NCI-H345 treated with DMSO at 0.1 percent for 48 hours (cell line): ENCODE measurements around the gene TBX3.

ENCODE experiments used
- DNase-seq: peaks from one replicate; lab custom pipeline; 2025; ENCODE audit not compliant: unreplicated experiment; lab: John Stamatoyannopoulos, UW

TBX3 gene

DNA sequence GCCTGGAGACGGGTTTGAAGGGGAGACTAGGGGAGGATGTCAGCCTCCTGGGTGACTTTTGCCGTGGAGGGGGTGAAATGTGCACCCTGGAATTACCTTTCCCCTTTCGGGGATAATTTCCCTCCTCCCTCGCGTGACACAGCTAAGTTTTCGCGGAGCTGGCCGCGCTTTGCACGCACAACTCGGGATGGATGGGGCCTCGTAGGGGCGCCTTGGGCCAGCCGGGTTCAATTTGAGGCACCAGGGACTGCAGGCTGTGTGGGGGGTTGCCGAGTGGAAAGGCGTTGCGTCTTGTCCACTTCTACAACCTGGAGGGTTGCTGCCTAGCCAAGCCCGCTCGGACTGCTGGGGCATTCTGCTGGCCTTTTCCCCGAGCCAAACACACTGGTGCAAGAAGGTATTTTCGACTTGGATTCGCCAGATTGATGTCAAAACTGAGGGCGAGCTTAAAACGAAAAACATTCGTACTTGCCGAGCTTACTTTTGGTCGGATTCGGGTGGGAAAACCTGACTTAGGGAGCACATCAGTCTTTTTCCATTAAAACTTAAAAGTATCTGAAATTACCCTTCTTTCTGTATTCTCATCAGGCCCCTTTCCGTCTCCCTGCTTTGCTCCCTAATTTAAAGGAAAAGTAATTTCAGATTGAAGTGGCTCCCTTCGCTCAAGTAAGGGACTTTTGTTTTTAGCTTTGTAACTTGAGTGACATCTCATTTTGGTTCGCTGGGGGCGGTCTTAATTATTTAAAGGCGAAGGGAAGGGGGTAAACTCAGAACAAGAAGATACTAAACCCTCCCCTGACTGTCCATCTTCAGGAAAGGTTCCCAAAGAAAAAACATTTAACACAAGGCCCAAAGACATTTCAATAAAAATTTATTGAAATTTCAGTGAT, 14.3 kb downstream of the TBX3 start:
- DNase-seq: no peak

DNA sequence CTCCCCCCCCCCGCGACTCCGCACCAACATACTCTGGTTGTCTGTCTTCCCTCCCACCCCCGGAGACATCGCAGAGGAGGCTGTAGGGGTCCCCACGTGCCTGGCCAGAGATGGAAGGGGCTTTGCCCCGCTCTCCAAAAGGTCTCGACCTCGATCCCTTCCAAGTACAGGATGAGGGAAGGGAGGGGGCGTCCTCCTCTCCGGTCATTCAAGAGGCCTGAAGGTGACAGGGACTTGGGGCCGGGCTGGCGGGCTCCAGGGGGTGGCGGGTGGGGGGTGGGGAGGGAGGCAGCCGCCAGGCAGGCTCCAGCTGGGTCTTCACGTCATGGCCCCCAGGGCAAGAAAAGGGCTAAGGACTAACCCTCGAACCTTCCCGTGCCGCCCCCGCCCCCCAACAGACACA, 15.1 kb downstream of the TBX3 start:
- no peak for DNase-seq

DNA sequence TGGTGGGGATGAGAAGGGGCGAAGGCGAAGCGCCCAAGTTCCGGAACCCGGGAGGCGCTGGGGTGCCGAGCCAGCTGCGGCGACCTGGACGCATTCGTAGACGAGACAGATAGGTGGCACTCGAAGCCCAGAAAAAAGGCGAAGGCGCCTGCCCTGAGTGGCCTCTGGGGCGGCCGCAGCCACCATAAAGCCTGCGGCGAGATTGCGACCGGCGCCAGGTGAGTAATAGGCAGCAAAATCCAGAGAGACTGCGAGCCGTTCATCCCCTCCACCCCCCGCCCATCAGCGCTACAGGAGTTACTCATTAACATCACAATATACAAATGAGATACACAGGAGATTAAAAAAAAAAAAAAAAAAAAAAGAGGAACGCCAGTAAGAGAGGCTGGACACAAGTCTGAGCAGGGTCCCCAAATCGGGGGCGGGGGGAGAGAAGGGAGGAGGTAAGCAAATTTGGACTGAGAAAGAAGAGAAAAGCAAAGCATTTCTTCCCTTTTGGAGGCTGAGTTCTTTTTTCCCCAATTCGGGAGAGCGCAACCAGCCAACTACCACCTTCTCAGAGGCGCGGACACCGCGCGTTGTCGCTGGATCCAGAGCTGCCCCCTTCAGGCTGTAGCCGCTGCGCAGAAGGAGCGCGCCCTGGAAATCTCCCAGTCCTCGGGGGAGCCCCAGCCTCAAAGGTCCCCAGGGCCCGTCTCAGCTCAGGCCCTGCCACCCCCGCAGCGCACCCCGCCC, 15.7 kb downstream of the TBX3 start:
- peak; percentile 70 for DNase-seq

DNA sequence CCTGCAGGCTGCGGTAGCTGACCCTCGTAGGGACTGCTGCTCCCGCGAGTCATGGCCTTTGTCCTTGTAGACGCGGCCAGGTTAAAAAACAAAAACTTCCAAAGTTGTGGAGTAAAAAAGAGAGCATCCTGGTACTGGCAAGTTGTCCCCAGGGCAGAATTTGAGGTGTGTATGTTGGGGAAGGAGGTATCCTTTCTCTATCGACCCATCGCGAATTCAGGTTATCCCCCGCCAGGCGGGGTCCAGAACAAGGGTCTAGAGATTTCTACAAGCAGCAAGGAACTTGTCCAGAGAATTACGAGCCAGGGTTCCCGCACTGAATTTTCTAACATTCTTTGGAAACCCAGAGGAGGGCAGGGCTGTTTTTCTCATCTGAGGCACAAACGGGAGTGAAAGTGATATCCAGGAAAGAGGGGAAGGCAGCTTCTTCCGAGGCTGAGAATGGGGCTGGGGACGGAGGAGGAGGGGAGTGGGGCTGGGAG, 16.3 kb downstream of the TBX3 start:
- no peak for DNase-seq

DNA sequence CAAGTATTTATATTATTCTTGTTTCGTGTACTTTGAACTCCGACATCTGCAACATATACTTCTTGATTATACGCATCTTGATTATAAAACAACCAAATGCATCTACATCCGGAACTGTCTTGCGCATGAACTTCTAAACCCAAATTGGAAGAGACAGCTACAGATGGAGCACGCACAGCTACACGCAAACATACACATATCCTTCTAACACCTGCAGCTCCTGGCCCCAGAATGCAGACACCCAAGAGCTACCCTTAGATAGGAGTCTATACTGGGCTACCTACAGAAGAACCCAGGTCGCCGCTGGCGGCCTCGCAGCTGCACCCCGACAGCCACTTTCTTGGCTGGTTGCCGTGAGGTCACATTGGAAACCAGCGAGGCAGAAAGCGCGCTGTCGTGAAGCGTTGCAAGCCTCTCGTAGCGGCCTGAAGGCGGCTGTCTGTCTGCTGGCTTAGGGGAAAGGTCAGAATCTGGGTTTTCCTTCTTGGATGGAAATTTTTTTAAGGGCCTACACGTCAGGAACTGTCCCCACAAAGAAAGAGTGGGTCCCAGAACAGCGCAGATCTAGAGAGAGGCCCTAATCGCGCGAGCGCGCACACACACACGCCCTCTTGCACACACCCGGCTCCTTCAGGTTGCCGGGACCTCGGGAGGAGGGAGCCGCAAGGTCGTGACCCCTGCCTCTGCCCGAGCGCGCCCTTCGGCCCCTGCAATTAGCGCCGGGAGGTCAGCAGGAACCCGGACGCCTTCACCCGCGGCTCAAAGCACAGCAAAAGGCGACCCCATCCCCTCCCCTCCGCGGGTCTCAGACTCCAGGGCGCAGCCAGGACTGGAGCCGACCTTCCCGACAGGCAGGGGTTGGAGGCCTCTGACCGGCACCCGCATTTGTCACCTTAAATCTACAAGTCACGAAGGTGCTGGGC, 17.0 kb downstream of the TBX3 start:
- DNase-seq: no peak

DNA sequence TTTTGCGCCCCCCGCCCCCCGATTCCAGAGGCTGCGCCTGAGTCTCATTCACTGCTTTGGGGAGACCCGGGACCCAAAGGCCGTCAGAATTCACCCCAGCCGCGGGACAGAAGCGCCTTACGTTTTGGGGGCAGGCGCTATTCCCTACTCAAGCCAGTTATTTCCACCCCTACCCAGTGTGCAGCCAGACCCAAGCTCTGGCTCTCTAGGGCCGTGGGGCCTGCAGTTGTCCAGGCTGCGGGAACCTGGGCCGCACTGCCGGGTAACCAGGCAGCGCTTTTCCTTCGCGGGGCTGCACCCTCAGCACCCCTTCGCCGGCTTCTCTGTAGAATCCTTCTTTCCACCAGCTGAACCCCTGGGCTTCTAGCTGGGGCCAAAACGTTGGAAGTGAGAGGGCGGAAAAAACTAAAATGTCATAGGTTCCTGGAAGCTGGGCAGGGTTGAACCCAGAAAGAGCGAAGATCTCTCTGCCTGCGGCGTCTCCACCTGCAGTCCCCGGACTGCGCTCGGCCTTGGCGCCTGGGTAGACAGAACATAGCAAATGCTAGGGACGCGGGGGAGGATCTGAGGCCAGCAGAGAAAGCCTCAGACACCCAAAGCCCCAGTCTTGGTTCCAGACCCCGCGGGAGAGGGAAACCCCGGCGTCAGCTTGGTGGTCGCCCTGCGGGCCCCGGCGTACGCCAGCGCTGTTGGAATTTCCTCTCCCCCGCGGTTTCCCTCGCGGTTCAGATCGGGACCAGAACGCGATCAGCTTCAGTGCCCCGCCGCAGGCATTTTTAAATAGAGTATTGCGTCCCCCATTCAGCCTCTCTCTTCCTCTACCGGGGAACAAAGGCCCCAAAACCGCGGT, 18.3 kb downstream of the TBX3 start:
- DNase-seq: no peak

DNA sequence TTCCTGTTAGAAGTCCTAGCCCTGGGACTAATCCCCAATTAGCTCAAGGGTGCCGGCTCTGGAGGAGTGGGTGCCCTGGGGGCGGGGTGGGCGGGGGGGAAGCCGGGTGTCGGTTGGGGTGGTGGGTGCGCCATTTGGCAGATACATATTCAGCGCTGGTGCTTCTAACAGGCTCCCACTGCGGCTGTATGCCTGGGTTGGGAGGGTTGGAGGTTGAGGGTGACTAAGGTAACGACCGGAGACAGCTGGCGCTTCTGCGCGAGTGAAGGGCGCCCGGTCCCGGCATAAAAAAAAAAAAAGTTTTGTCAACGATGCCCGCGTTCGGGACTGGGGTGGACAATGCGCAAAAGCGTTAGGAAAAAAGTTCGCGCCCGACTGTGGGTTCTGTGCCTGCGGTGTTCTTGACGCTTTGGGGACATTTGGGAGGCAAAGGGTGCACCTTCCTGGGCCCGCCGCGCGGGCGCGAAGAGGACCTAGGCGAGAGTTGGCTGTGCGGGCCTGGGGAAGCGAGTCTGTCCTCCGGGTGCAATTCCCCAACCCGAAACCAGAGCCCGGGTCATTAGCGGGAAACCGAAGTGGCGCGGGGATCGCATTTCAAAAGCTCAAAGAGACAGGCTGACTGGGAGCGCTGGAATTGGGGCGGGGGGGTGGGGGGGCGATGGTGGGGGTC, 19.2 kb downstream of the TBX3 start:
- no peak for DNase-seq

DNA sequence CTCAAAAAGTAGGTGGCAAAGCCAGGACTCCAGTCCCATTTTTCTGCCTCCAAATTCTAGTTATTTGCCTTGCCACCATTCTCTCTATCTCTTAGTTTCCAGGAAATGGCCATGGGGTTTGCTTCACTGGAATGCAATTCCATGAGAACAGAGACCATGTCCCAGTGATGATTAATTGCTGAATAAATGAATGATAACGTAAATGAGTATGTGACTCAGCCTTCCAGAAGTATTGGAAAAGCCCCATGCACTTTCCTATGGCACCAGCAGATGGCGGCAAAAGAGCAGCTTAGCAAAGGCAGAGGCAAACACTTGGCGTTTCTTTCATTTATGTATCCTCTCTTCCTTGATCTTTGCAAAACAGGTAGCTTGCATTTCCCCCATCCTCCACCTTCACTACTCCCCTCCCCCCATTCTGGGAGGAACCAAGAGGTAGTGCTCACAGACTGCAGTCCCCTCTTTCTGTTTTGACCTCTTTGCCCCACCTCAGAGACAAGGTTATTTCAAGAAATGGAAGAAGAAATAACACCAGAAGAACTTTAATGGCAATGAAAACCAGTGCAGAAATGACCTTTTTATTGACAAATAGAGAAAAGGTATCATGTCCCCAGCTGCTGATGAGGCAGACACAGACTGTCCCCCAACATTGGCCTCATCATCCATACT, 21.3 kb downstream of the TBX3 start:
- peak; percentile 67 for DNase-seq

DNA sequence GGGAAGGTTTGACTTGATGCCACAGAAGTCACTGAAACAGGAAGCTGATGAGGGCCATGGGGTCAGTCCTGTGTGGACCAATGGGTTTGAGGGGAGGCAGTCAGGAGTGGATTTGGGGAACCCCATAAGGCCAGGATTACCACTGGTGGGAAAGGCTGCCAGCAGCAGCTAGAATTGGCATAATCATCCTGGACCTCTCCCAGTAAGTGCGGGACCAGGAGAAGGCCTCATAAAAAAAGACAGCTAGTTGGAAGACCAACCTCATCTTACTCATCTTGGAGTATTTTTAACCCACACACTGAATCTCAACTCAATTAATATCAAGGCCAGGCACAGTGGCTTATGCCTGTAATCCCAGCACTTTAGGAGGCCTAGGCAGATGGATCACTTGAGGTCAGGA, 22.7 kb downstream of the TBX3 start:
- DNase-seq: no peak

DNA sequence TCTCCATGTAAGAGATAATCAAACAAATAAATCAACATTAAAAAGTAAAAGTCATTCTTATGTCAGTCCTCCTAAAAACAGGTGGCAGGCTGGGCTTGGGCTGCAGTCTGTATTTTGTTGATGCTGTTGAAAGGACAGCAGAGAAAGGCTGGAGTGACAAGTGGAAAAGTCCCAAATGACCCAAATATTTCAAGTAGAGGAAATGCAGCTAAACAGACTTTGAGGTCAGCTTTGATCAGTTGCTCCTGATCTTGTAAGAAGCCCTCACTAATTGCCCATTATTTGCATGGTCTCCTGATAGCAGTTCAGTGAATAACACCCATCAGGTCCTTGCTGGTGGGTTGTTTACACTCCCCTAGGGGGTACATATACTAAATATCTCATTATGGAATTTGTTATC, 24.9 kb downstream of the TBX3 start:
- DNase-seq: no peak

DNA sequence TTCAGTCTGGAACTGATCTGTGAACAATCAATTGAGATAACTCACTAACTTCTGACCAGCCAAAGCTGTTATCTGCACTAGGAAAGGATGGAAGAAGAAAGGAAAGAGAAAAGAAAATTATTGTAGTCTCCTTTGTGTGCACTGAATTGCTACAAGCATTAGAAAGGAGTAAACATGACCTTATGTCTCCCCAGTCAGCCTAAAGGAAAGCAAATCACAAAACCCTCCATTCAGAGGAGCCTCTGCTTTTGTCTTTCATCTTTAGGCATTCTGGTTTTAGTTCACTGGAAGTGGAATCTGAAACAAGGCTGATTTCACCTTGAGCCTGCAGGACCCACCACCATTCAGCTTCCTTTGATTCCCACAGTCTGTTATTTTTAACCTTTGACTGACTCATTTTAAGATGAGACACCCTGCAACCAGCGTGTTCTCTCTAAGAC, 26.0 kb downstream of the TBX3 start:
- no peak for DNase-seq

DNA sequence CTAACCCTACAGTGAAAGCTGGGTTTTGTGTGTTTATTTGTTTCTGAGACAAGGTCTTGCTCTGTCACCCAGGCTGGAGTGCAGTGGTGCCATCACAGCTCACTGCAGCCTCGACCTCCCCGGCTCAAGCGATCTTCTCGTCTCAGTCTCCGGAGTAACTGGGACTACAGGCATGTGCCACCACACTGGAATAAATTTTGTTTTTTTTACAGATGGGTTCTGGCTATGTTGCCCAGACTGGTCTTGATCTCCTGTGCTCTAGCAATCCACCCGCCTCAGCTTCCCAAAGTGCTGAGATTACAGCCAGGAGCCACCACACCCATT, 26.4 kb downstream of the TBX3 start:
- DNase-seq: no peak

DNA sequence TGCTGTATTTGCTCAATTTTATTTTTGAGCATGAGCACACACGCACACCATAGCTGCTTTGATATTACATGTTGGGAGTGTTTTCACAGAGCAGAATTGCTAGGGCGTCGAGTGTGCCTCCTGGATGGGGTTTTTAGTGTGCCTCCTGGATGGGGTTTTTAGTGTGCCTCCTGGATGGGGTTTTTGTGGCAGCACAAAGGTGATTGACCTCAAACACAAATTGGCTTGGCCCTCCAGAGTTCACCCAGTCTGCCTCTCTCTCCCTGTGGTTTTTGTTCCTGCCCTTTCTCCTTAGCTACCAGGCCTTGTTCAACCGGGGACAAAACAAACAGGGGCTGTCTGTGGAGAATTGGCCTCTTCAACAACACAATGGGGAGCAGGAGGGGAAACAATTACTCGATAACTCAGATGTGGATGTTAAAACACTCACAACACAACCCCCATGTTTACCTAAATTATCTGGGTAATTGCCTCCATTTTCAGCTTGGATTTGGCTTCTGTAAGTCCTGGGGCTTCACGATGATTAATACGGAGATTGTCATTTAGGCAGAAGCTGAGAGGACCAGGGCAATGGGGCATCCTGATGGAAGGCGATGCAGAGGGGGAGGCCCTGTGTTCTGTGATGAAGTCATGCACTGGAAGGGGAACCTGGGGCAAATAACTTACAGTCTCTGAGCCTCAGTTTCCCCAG, 26.9 kb downstream of the TBX3 start:
- DNase-seq: peak; percentile 54

DNA sequence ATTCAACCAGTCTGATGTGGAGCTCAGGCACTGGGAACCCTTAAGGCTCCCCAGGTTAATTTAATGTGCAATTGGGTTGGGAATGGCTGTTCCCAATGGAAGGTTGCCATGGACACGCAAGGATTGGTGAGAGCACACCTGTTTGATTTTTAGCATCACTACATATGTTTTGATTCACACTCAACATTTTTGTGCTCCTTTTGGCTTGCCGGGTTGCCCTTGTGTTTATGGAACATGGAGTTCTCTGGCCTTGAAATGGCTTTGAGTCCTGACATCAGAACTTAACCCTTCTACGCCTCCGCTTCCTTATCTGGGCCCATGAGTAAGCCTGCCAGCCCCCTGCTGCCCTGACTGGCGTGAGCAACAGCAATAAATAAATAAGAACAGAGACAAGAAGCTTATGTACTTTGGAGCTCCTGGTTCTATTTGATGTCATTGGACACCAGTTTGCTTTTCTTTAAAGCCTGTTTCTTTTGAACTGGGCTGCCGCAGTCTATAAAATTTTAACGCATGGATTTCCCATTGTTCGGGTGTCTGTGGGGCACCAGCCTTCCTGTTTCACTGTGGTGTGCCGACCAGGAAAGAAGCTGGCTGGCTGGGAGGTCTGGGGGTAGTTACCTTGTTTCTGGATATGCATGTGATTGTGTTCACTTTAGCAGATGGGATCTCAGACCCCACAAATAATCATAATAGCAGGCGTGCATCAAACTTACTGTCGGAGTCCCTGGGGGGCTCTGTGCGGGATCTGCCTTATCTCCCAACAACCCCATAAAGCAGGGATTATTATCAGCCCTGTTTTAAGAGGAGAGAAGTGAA, 27.8 kb downstream of the TBX3 start:
- no peak for DNase-seq

DNA sequence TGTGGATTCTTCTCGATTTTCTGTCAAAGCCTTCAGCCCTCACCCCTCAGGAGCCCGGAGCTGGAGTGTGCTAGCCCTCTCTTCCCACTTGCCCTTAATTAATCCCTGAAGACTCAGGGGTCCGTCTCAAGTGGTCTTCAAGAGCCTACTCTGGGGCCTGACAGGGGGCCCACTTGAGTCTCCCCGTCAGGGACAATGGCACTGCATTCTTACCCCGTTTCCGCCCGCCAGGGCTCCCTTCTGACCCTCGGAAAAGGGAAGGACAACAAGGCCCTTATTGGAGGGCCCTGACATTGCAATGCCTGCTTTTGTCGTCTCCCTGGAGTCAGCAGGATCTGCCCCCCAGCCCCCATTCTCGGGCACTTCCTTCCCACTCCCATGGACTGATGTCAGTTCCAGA, 34.4 kb downstream of the TBX3 start:
- no peak for DNase-seq

DNA sequence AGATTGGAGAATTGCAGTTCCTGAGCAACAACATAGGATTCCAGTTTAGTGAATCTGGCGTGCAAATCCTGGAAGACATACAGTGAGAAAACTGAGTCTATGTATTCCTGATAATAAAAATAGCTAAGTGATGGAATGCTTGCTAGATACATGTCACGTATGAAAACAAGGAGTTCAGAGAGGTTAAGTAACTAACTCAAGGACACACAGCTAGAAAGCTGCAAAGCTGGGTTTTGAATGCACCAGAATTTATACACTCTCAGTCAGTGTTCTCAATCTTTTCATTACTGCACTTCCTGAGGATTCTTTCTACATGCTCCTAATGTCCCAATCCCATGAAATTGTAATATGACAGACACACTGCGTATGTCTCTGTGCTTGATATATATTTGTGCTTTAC, 35.3 kb downstream of the TBX3 start:
- DNase-seq: no peak

DNA sequence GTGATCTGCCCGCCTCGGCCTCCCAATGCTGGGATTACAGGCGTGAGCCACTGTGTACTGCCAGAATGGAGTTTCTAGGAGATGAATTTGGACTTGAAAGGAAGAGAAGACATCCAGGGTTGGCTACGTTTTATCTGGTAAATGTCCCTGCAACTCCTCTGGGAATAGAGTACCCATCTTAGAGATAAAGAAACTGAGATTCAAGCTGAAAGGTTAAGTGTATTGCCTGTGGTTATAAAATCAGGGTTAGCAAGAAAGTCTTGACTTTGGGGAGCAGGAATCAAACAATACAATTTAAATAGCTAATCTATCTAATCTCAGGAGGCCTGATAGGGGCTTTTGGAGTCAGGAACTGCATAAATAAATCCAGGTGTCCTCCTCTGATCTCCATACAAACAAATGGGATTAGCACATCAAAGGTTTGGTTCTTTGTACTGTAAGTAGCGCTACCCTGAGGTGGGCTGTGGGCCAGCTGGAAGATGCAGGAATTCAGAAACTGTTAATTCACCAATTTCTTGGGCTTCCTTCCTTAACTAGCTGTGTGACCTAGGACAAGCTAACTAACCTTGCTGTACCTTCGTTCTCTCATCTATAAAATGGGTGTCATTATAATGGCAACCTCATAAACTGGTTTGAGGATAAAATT, 45.1 kb downstream of the TBX3 start:
- no peak for DNase-seq
